HL-60 (cell line): Measurements from ENCODE around the gene TIAM1.

Experiments used
- DNase-seq, 2 experiments: peaks; one replicate each; pipeline ENCODE4 v3.0.0-alpha.2; 2010 to 2020; ENCODE audit warnings: low read depth in 1 of 2, low spot score in 1 of 2
- H3K27ac ChIP-seq: fragments of 250-450 bp; sonication (Bioruptor Pico); replicated peaks from 2 replicates; pipeline ENCODE4 v1.5.1; 2020; ENCODE audit warnings: mild to moderate bottlenecking, moderate library complexity
- H3K27me3 ChIP-seq: fragments of 250-450 bp; sonication (Bioruptor Pico); 2 replicates; pipeline ENCODE4 v1.5.1; 2021; ENCODE audit warnings: mild to moderate bottlenecking, moderate library complexity; ENCODE audit not compliant: insufficient read depth, poor library complexity, severe bottlenecking
- H3K4me3 ChIP-seq: replicated peaks from 2 replicates; pipeline ENCODE4 v1.5.1; 2011; ENCODE audit warnings: mild to moderate bottlenecking, control low read depth, low read length; ENCODE audit not compliant: insufficient read depth
- GABPA ChIP-seq: IDR thresholded peaks from 2 replicates; pipeline ENCODE4 v1.6.1; 2012; ENCODE audit warnings: low read depth
- POLR2AphosphoS5 ChIP-seq: IDR thresholded peaks from 2 replicates; pipeline ENCODE4 v1.6.1; 2012; ENCODE audit warnings: low read depth
- SPI1 ChIP-seq: IDR thresholded peaks from 2 replicates; pipeline ENCODE4 v1.6.1; 2012; ENCODE audit warnings: low read depth, mild to moderate bottlenecking, borderline replicate concordance
- TF ChIP-seq, protein P1 (sequence below): IDR thresholded peaks from 2 replicates; pipeline ENCODE4 v1.6.1; 2012; ENCODE audit warnings: low read depth; ENCODE audit not compliant: insufficient replicate concordance
- TF ChIP-seq, protein P2 (sequence below): IDR thresholded peaks from one replicate; pipeline ENCODE4 v1.5.1; 2011; ENCODE audit warnings: low read length, control low read depth, inconsistent platforms; ENCODE audit not compliant: insufficient read depth

The TIAM1 gene

DNA sequence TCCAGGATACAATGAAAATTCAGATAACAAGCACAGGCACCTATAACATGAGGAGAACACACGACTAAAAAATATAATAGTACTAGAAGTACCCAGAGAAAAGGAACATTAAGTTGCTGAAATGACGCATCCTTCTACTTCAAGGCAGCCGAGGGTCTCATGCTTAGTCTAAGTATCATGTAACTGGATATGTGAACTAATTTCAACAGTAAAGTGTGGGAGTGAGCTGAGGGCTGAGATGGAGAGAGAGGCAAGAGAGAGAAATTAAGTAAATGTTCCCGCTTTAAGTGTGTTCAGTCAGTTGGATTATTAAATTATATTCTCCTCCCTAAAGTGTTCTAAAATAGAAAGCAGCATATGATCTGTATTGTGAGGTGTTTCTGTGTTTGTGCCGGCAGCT lies 153.5 kb downstream of the TIAM1 start:
- Histone ChIP-seq H3K4me3 (no peak overlapping the region), H3K27ac (no peak overlapping the region), H3K27me3 (no peaks in the 10 kb centered on the region)
- DNase-seq, result no peak
- TF ChIP-seq, protein P1, sequence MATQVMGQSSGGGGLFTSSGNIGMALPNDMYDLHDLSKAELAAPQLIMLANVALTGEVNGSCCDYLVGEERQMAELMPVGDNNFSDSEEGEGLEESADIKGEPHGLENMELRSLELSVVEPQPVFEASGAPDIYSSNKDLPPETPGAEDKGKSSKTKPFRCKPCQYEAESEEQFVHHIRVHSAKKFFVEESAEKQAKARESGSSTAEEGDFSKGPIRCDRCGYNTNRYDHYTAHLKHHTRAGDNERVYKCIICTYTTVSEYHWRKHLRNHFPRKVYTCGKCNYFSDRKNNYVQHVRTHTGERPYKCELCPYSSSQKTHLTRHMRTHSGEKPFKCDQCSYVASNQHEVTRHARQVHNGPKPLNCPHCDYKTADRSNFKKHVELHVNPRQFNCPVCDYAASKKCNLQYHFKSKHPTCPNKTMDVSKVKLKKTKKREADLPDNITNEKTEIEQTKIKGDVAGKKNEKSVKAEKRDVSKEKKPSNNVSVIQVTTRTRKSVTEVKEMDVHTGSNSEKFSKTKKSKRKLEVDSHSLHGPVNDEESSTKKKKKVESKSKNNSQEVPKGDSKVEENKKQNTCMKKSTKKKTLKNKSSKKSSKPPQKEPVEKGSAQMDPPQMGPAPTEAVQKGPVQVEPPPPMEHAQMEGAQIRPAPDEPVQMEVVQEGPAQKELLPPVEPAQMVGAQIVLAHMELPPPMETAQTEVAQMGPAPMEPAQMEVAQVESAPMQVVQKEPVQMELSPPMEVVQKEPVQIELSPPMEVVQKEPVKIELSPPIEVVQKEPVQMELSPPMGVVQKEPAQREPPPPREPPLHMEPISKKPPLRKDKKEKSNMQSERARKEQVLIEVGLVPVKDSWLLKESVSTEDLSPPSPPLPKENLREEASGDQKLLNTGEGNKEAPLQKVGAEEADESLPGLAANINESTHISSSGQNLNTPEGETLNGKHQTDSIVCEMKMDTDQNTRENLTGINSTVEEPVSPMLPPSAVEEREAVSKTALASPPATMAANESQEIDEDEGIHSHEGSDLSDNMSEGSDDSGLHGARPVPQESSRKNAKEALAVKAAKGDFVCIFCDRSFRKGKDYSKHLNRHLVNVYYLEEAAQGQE, result no peak
- TF ChIP-seq GABPA (no peak), SPI1 (no peak), POLR2AphosphoS5 (no peak)
- TF ChIP-seq, protein P2, sequence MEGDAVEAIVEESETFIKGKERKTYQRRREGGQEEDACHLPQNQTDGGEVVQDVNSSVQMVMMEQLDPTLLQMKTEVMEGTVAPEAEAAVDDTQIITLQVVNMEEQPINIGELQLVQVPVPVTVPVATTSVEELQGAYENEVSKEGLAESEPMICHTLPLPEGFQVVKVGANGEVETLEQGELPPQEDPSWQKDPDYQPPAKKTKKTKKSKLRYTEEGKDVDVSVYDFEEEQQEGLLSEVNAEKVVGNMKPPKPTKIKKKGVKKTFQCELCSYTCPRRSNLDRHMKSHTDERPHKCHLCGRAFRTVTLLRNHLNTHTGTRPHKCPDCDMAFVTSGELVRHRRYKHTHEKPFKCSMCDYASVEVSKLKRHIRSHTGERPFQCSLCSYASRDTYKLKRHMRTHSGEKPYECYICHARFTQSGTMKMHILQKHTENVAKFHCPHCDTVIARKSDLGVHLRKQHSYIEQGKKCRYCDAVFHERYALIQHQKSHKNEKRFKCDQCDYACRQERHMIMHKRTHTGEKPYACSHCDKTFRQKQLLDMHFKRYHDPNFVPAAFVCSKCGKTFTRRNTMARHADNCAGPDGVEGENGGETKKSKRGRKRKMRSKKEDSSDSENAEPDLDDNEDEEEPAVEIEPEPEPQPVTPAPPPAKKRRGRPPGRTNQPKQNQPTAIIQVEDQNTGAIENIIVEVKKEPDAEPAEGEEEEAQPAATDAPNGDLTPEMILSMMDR, result no peak

DNA sequence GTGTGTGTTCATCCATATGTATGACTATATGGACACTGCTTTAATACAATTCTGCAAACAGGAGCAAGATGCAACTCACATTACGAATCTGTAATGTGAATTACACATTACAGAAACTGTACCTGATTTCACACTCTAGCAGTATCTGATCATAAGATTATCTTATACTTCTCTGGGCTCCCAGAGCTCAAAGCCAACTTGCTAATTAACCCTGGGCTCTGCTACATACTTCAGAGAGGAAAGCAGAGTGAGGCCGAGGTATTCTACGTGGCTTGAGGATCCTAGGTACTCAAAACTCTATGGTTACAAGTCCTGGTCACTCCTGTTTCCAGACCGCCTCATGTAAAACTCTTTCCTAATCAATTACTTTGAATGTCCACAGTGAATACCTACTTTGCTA lies 156.6 kb downstream of the TIAM1 start:
- no peak overlapping the region for H3K27ac ChIP-seq
- H3K27me3 ChIP-seq, result no peaks in the 10 kb centered on the region
- no peak for DNase-seq
- H3K4me3 ChIP-seq, result no peak overlapping the region
- TF ChIP-seq, protein P1, result no peak
- TF ChIP-seq GABPA (no peak), POLR2AphosphoS5 (no peak), SPI1 (no peak)
- TF ChIP-seq, protein P2, result no peak

DNA sequence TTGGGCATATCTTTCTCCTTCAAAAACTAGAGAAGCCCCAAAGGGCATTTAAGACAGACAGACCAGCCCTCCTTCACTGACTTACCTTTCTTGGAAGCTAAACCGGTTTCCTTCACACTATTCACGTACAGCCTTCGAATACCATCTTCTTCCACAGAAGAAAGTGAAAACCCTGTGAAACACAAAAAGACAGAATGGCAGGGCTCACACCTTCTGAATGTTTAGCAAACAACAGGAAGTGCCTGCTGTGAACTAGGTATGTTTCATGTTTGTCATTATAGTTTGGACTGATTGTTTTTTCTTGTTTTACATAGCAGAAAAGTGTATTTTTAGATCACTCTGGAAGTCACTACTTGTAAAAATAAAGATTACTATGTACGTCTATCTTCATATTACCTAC lies 157.1 kb downstream of the TIAM1 start:
- Histone ChIP-seq H3K27me3 (no peaks in the 10 kb centered on the region), H3K27ac (no peak overlapping the region), H3K4me3 (no peak overlapping the region)
- DNase-seq, result no peak
- TF ChIP-seq GABPA (no peak), SPI1 (no peak)
- TF ChIP-seq, protein P2, result no peak

DNA sequence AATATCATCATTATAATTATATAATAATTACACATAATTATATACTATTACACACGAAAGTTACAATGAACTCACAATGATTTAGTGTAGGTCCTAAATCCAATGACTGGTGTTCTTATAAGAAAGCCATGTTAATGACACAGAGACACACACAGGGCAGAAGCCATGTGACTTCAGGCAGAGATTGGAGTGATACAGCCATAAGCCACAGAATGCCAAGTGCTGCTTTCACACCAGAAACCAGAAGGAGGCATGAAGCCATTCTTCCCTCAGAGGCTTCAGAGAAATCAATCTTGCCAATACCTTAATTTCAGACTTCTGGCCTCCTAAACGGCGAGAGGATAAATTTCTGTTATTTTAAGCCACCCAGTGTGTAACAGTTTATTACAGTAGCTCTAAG lies 158.4 kb downstream of the TIAM1 start:
- Histone ChIP-seq H3K4me3 (no peak overlapping the region), H3K27me3 (peaks cover 2% of the 10 kb centered on the region), H3K27ac (no peak overlapping the region)
- TF ChIP-seq, protein P2, result no peak
- no peak for TF ChIP-seq GABPA
- no peak for TF ChIP-seq POLR2AphosphoS5
- no peak for TF ChIP-seq SPI1
- TF ChIP-seq, protein P1, result no peak
- DNase-seq, result no peak
